ENCODE results near the gene SHISA7. TPM values are rescaled to one million over a fixed set of nuclear protein-coding genes. Genes with fewer than 3 reads are reported as not detected.

Gene SHISA7
- total and polyA plus RNA-seq, 4 donors: 0.05 TPM; not detected in 3

DNA sequence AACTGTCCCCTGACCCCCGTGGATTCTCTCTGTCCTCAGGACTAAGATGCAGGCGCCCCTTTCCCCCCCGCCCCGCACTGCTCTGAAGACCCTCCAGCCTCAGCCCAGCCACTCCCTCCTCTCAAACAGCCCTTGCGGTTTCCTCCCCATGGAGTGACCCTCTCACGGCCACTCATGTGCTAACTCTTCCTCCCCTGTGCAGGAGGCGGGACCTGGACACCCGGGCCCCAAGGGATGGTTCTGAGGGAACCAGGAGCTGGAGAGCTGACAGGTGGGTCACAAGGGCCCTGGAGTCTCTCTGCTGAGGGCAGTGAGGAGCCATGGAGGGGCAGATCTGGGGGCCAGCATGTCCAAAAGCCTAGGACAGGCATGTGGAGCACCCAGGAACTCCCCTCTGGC is 16.4 kb upstream of the SHISA7 start:
- H3K36me3 ChIP-seq (ENCODE audit: control insufficient read depth in 1 of 2, insufficient read depth in 2 of 2, low read length in 1 of 2): no peaks in the 10 kb centered on the region
- no peaks in the 10 kb centered on the region for H3K9me3 ChIP-seq (ENCODE audit: control insufficient read depth, low read length)
- no peaks in the 10 kb centered on the region for H3K4me1 ChIP-seq (ENCODE audit: control insufficient read depth in 1 of 2, insufficient read depth in 2 of 2, low read length in 2 of 2)
- DNase-seq (no peak), ATAC-seq (ENCODE audit: low FRiP score) (no peak)
- no peaks in the 10 kb centered on the region for H3K27me3 ChIP-seq (ENCODE audit: control insufficient read depth in 1 of 2, insufficient read depth in 2 of 2, low read length in 1 of 2)
- no peak overlapping the region for H3K4me3 ChIP-seq (ENCODE audit: low read length in 2 of 2)
- 49 to 60% methylated on average over 8 of the region's 8 CpGs for WGBS, 2 donors
- intact Hi-C loops (cut with DNase I): no loop called here
- H3K27ac ChIP-seq (ENCODE audit: low read depth in 1 of 2, low read length in 2 of 2): no peak overlapping the region

DNA sequence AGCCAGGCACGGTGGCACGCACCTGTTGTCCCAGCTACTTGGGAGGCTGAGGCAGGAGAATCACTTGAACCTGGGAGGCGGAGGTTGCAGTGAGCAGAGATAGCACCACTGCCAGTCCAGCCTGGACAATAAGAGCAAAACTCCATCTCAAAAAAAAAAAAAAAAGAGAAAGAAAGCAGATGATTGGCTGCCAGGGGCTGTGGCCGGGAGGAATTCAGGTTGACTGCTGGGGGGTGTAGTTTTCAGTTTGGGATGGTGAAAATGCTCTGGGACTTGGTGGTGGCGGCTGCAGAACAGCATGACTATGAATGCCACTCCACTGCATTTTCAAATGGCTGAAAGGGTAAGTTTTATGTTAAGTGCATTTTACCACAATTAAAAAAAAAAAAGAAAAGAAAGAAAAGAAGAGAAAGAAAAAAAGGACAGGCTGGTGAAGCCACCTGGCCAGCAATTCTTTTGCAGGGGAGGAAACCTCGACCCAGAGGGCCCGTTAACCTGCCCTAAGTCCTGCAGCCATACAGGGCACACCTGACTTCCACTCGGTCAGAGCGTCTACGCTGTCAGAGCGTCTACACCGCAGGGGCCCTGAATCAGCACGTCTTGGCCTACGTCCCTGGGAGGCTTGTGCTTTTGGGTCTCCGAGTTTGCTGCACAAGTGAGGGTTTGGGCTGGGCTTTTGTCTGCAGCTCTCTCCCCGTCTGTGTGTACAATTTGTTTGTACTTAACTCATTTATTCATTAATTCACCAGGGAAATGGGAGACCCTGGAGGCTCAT is 14.8 kb upstream of the SHISA7 start:
- no peaks in the 10 kb centered on the region for H3K4me1 ChIP-seq (ENCODE audit: control insufficient read depth in 1 of 2, insufficient read depth in 2 of 2, low read length in 2 of 2)
- WGBS, 2 donors: 84 to 85% methylated on average over 16 of the region's 16 CpGs
- no peaks in the 10 kb centered on the region for H3K27me3 ChIP-seq (ENCODE audit: control insufficient read depth in 1 of 2, insufficient read depth in 2 of 2, low read length in 1 of 2)
- H3K9me3 ChIP-seq (ENCODE audit: control insufficient read depth, low read length): no peaks in the 10 kb centered on the region
- no peaks in the 10 kb centered on the region for H3K36me3 ChIP-seq (ENCODE audit: control insufficient read depth in 1 of 2, insufficient read depth in 2 of 2, low read length in 1 of 2)
- no peak for ATAC-seq (ENCODE audit: low FRiP score)
- intact Hi-C loops (cut with DNase I): no loop called here
- no peak for DNase-seq
- no peak overlapping the region for H3K4me3 ChIP-seq (ENCODE audit: low read length in 2 of 2)
- no peak overlapping the region for H3K27ac ChIP-seq (ENCODE audit: low read depth in 1 of 2, low read length in 2 of 2)

DNA sequence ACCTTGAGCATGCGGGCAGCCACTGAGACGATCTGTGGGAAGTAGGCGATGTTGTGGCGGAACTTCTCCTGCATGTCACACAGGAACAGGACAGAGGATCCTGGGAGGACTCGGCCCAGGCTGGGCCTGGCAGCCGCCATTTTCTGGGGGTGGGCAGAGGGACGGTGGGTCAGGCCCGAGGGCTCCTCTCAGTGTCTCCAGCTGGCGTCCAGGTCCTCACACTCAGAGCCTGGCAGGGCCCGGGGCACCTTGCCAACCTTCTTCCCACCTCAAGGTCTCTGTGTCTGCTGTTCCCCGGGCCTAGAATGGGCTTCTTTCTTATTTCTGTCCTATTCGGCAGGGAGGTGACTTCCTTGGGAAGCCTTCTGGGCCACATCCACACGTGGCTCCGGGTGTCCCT is 13.2 kb upstream of the SHISA7 start:
- H3K36me3 ChIP-seq (ENCODE audit: control insufficient read depth in 1 of 2, insufficient read depth in 2 of 2, low read length in 1 of 2): no peaks in the 10 kb centered on the region
- H3K9me3 ChIP-seq (ENCODE audit: control insufficient read depth, low read length): no peaks in the 10 kb centered on the region
- no peak overlapping the region for H3K27ac ChIP-seq (ENCODE audit: low read depth in 1 of 2, low read length in 2 of 2)
- intact Hi-C loops (cut with DNase I): no loop called here
- no peaks in the 10 kb centered on the region for H3K4me1 ChIP-seq (ENCODE audit: control insufficient read depth in 1 of 2, insufficient read depth in 2 of 2, low read length in 2 of 2)
- WGBS, 2 donors: 89 to 90% methylated on average over 14 of the region's 14 CpGs
- no peaks in the 10 kb centered on the region for H3K27me3 ChIP-seq (ENCODE audit: control insufficient read depth in 1 of 2, insufficient read depth in 2 of 2, low read length in 1 of 2)
- no peak for DNase-seq
- H3K4me3 ChIP-seq (ENCODE audit: low read length in 2 of 2): no peak overlapping the region
- ATAC-seq (ENCODE audit: low FRiP score): no peak

DNA sequence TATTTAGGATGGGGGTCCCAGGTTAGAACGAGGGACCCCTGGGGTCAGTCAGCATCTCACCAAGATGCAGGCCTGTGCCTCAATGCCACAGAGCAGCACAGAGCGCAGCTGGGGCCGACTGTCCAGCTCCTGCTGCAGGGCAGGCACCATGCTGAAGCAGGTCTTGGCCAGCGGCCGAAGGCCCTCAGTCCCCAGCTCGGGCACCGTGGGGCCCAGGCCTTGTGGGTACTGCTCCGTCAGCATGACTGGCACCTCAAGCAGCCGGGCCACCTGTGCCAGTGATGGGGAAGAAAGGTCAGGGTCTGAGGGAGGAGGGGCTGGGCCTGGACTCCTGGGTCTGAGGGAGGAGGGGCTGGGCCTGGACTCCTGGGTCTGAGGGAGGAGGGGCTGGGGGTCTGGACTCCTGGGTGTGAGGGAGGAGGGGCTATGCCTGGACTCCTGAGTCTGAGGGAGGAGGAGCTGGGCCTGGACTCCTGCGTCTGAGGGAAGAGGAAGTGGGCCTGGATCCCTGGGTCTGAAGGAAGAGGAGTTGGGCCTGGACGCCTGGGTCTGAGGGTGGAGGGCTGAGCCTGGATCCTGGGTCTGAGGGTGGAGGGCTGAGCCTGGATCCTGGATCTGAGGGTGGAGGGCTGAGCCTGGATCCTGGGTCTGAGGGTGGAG is 12.6 kb upstream of the SHISA7 start:
- H3K27ac ChIP-seq (ENCODE audit: low read depth in 1 of 2, low read length in 2 of 2): no peak overlapping the region
- WGBS, 2 donors: 91% methylated on average over 11 of the region's 11 CpGs
- no peaks in the 10 kb centered on the region for H3K27me3 ChIP-seq (ENCODE audit: control insufficient read depth in 1 of 2, insufficient read depth in 2 of 2, low read length in 1 of 2)
- DNase-seq (no peak), ATAC-seq (ENCODE audit: low FRiP score) (no peak)
- no peaks in the 10 kb centered on the region for H3K9me3 ChIP-seq (ENCODE audit: control insufficient read depth, low read length)
- H3K4me1 ChIP-seq (ENCODE audit: control insufficient read depth in 1 of 2, insufficient read depth in 2 of 2, low read length in 2 of 2): no peaks in the 10 kb centered on the region
- H3K36me3 ChIP-seq (ENCODE audit: control insufficient read depth in 1 of 2, insufficient read depth in 2 of 2, low read length in 1 of 2): no peaks in the 10 kb centered on the region
- no peak overlapping the region for H3K4me3 ChIP-seq (ENCODE audit: low read length in 2 of 2)
- intact Hi-C loops (cut with DNase I): no loop called here

DNA sequence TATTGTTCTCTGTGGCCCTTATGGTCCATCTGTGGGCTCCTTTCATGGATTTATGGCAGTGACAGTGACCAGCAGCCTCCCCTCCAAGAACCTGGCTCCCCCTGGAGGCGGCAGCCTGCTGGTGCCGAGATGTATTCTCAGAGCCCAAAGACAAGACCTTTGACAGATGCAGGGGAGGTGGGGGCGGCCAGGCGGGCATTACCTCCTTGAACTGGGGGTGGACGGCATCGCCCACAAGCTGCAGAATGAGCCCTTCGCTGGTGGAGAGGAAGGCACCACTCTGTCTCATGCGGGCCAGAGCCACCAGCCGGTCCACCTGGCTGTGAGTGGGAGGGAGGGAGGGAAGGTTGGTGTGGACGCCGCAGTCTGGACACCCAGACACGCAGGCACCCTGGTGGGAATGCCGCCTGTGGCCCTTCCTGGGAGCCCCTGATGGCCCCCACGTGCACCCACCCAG is 11.7 kb upstream of the SHISA7 start:
- intact Hi-C loops (cut with DNase I): no loop called here
- Histone ChIP-seq H3K4me3 (ENCODE audit: low read length in 2 of 2) (no peak overlapping the region), H3K27ac (ENCODE audit: low read depth in 1 of 2, low read length in 2 of 2) (no peak overlapping the region), H3K27me3 (ENCODE audit: control insufficient read depth in 1 of 2, insufficient read depth in 2 of 2, low read length in 1 of 2) (no peaks in the 10 kb centered on the region), H3K36me3 (ENCODE audit: control insufficient read depth in 1 of 2, insufficient read depth in 2 of 2, low read length in 1 of 2) (no peaks in the 10 kb centered on the region), H3K9me3 (ENCODE audit: control insufficient read depth, low read length) (no peaks in the 10 kb centered on the region), H3K4me1 (ENCODE audit: control insufficient read depth in 1 of 2, insufficient read depth in 2 of 2, low read length in 2 of 2) (no peaks in the 10 kb centered on the region)
- DNase-seq: no peak
- no peak for ATAC-seq (ENCODE audit: low FRiP score)
- WGBS, 2 donors: 80 to 85% methylated on average over 14 of the region's 14 CpGs

DNA sequence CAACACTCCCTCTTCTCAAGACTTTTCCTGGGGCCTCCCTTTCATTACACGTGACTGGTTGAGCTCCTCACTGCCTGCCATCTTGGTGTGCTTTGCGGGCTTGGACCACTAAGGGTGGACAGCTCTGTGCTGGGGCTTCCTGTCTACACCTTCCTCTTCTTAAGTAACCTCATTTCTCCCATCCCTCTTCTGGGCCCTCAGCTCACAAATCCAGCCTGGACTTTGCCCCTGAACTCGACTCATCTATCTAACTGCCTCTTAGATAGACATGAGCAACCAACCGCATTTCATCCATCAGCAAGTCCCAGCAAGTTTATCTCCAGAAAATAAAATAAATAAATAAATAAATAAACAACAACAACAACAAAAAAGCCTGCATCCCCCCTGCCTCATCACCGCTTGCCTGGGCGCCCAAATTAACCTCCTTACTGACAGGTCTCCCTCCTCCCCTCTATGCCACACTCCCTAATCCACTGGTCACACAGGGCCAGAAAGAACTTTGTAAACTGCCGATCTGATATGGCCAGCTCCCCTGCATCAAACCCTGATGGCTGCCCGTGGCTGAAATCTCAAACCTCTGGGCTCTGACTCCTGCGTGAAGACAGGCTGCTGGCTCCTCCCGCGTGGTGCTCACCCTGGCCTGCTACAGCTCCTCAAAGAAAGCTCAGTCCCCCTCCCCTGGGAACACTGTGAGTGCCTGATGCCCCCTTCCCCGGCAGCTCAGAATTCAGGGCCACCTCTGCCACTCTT is 10.6 kb upstream of the SHISA7 start:
- no peaks in the 10 kb centered on the region for H3K36me3 ChIP-seq (ENCODE audit: control insufficient read depth in 1 of 2, insufficient read depth in 2 of 2, low read length in 1 of 2)
- H3K4me1 ChIP-seq (ENCODE audit: control insufficient read depth in 1 of 2, insufficient read depth in 2 of 2, low read length in 2 of 2): no peaks in the 10 kb centered on the region
- intact Hi-C loops (cut with DNase I): no loop called here
- H3K27ac ChIP-seq (ENCODE audit: low read depth in 1 of 2, low read length in 2 of 2): no peak overlapping the region
- no peak for DNase-seq
- no peak overlapping the region for H3K4me3 ChIP-seq (ENCODE audit: low read length in 2 of 2)
- WGBS, 2 donors: 93% methylated on average over 12 of the region's 12 CpGs
- ATAC-seq (ENCODE audit: low FRiP score): no peak
- H3K27me3 ChIP-seq (ENCODE audit: control insufficient read depth in 1 of 2, insufficient read depth in 2 of 2, low read length in 1 of 2): no peaks in the 10 kb centered on the region
- H3K9me3 ChIP-seq (ENCODE audit: control insufficient read depth, low read length): no peaks in the 10 kb centered on the region

DNA sequence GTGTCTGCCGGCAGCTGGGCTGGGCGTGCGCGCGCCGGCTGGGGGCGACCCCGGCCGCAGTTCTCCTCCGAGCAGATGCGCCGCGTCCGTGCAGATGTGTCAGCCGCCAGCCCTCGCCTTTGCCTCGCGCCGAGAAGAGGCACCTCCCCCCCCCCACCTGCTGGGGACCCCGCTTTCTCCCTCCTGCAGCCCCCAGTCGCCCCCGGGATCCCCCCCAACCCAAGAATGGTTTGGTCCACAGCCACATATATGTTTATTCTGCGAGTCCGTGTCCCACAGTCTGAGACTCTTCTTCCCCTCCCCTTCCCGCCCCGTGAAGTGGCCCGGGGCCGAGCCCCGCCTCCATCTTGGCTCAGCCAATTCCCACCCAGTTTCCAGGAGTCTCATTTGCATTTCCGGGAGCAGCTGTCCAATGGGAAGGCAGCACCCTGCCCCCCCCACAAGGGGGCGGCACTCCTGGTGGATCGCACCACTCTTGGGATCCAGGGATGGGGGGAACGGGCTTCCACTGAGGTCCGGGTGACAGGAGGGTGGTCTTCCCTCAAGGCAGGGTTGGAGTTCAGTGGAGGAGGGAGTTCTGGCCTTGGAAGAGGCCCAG is 9.7 kb upstream of the SHISA7 start:
- H3K27me3 ChIP-seq (ENCODE audit: control insufficient read depth in 1 of 2, insufficient read depth in 2 of 2, low read length in 1 of 2): no peaks in the 10 kb centered on the region
- DNase-seq (peak in 1 of 2 donors; percentile 90), ATAC-seq (ENCODE audit: low FRiP score) (peak; percentile 70)
- no peaks in the 10 kb centered on the region for H3K36me3 ChIP-seq (ENCODE audit: control insufficient read depth in 1 of 2, insufficient read depth in 2 of 2, low read length in 1 of 2)
- H3K9me3 ChIP-seq (ENCODE audit: control insufficient read depth, low read length): no peaks in the 10 kb centered on the region
- no peak overlapping the region for H3K4me3 ChIP-seq (ENCODE audit: low read length in 2 of 2)
- 12 to 15% methylated on average over 24 to 34 of the region's 34 CpGs for WGBS, 2 donors
- intact Hi-C loops (cut with DNase I): no loop called here
- no peak overlapping the region for H3K27ac ChIP-seq (ENCODE audit: low read depth in 1 of 2, low read length in 2 of 2)
- H3K4me1 ChIP-seq (ENCODE audit: control insufficient read depth in 1 of 2, insufficient read depth in 2 of 2, low read length in 2 of 2): no peaks in the 10 kb centered on the region

DNA sequence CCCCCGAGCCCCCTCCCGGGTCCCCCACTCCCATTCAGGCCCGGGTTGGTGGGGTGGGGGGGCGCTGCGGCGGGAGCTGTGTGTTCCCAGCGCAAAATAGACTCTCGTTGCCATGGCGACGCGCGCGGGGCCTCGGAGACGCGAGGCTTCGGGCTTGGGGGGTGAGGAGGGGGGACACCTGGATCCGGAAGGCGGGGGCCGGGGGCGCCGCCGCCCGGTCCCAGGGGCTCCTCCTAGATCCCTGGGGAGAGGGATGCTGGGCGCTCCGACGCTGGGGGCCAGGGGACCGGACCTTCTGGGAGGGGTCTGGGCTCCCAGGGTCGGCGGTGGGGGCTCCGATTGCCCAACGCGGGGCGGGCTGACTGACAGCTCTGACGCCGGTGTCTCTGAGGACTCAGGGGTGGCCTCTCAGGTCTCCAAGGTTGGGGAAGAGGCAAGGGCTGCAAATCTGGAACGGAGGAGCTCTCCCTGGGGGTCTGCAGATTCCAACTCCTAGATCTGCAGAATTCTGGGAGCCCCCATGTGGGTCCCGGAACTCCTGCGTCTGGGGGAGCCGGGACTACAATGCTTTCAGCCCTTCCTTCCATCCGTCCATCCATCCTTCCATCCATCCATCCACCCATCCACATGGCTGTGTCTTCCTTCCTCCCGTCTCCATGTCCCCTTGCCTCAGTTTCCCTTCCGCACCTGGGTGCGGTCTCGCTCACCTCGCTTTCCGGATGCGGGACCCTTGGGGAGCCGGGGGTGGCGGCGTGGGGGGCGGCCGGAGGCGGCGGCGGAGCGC is 9.1 kb upstream of the SHISA7 start:
- Histone ChIP-seq H3K27ac (ENCODE audit: low read depth in 1 of 2, low read length in 2 of 2) (no peak overlapping the region), H3K4me1 (ENCODE audit: control insufficient read depth in 1 of 2, insufficient read depth in 2 of 2, low read length in 2 of 2) (no peaks in the 10 kb centered on the region), H3K27me3 (ENCODE audit: control insufficient read depth in 1 of 2, insufficient read depth in 2 of 2, low read length in 1 of 2) (no peaks in the 10 kb centered on the region), H3K9me3 (ENCODE audit: control insufficient read depth, low read length) (no peaks in the 10 kb centered on the region), H3K4me3 (ENCODE audit: low read length in 2 of 2) (no peak overlapping the region), H3K36me3 (ENCODE audit: control insufficient read depth in 1 of 2, insufficient read depth in 2 of 2, low read length in 1 of 2) (no peaks in the 10 kb centered on the region)
- 3% methylated on average over 48 to 57 of the region's 57 CpGs for WGBS, 2 donors
- intact Hi-C loops (cut with DNase I): no loop called here
- ATAC-seq (ENCODE audit: low FRiP score) (no peak), DNase-seq (no peak)
